PFSK-1 (cell line): ENCODE results near the gene SLC8A1.

Experiments
- FOXP2 ChIP-seq: optimal IDR thresholded peaks from 2 replicates; pipeline ENCODE3; 2011; ENCODE audit warnings: borderline replicate concordance, control low read depth, inconsistent platforms; ENCODE audit not compliant: insufficient read depth; ENCODE audit errors: extremely low read length, extremely low read depth
- POLR2AphosphoS5 ChIP-seq: IDR thresholded peaks from 2 replicates; pipeline ENCODE4 v1.6.1; 2012; ENCODE audit warnings: low read depth, mild to moderate bottlenecking, control low read depth, low read length, moderate library complexity
- SIN3A ChIP-seq: IDR thresholded peaks from 2 replicates; pipeline ENCODE4 v1.6.1; 2012; ENCODE audit warnings: mild to moderate bottlenecking, low read length, moderate library complexity, borderline replicate concordance; ENCODE audit not compliant: insufficient read depth
- TAF1 ChIP-seq: IDR thresholded peaks from 2 replicates; pipeline ENCODE4 v1.6.1; 2012; ENCODE audit warnings: low read length, control low read depth, borderline replicate concordance; ENCODE audit not compliant: insufficient read depth
- TF ChIP-seq, protein P1 (sequence below), 2 experiments: IDR thresholded peaks; 2 replicates each; pipeline versions ENCODE4 v1.6.1 to v1.8.0; 2011 to 2012; ENCODE audit warnings: low read depth in 2 of 2, low read length in 2 of 2, control low read depth in 1 of 2, inconsistent platforms in 1 of 2, mild to moderate bottlenecking in 1 of 2, moderate library complexity in 1 of 2; ENCODE audit not compliant: insufficient read depth in 1 of 2

SLC8A1 gene

DNA sequence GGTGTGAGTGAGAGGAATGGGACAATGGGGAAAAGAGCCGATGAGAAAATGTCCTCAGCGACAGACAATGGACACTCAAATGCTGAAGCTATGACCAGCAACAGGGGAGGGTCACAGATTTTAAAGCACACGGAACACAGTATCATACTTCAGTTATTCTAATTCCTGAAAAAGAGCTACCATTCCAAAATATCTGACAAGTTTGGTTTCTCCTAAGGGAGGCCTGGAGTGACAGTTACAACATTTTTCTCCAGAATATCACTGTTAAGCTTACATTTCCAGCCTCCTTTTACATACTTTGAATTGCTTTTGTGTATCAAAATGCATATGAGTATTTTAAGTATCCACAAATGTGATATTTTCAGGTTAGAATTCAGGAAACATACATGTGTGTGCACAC lies 351.2 kb downstream of the SLC8A1 start:
- TF ChIP-seq SIN3A = no peak
- no peak for TF ChIP-seq POLR2AphosphoS5
- TF ChIP-seq, protein P1, sequence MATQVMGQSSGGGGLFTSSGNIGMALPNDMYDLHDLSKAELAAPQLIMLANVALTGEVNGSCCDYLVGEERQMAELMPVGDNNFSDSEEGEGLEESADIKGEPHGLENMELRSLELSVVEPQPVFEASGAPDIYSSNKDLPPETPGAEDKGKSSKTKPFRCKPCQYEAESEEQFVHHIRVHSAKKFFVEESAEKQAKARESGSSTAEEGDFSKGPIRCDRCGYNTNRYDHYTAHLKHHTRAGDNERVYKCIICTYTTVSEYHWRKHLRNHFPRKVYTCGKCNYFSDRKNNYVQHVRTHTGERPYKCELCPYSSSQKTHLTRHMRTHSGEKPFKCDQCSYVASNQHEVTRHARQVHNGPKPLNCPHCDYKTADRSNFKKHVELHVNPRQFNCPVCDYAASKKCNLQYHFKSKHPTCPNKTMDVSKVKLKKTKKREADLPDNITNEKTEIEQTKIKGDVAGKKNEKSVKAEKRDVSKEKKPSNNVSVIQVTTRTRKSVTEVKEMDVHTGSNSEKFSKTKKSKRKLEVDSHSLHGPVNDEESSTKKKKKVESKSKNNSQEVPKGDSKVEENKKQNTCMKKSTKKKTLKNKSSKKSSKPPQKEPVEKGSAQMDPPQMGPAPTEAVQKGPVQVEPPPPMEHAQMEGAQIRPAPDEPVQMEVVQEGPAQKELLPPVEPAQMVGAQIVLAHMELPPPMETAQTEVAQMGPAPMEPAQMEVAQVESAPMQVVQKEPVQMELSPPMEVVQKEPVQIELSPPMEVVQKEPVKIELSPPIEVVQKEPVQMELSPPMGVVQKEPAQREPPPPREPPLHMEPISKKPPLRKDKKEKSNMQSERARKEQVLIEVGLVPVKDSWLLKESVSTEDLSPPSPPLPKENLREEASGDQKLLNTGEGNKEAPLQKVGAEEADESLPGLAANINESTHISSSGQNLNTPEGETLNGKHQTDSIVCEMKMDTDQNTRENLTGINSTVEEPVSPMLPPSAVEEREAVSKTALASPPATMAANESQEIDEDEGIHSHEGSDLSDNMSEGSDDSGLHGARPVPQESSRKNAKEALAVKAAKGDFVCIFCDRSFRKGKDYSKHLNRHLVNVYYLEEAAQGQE (IDR thresholded peaks at IDR 0.05; ENCODE audit: insufficient read depth in 1 of 2, low read depth in 2 of 2, low read length in 2 of 2) = no peak
- TF ChIP-seq TAF1 = no peak

DNA sequence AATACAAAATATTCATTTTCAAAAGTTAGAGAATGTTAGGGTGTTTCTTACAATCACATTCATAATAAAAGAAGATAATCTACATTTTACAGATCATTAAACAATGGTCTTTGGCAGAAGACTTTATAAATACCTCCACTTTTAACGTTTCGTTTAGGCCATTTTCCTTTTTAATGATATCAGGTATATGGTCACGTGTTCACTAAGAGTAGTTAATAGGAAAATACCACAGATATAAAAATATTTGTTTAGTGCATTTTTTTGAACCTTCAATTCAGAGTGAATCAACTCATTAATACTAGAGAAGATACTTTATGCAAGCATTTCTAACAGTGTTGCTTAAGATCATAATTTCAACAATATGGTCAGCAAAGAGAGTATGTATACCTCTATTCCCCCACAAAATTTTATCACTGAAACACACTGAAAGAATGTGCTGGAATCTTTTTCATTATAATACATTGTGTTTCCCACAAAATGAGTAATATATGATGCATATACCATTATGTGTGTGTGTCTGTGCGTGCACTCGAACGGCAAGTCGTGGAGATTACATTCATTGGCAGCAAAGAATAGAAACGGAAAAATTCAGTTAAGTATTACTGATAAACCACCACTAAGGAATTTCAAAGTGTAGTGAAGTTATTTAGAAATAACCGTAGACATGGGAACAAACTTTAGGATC lies 353.0 kb downstream of the SLC8A1 start:
- TF ChIP-seq SIN3A (no peak), POLR2AphosphoS5 (no peak), TAF1 (no peak), FOXP2 (no peak)
- TF ChIP-seq, protein P1 (IDR thresholded peaks at IDR 0.05; ENCODE audit: insufficient read depth in 1 of 2, low read depth in 2 of 2, low read length in 2 of 2) = no peak

DNA sequence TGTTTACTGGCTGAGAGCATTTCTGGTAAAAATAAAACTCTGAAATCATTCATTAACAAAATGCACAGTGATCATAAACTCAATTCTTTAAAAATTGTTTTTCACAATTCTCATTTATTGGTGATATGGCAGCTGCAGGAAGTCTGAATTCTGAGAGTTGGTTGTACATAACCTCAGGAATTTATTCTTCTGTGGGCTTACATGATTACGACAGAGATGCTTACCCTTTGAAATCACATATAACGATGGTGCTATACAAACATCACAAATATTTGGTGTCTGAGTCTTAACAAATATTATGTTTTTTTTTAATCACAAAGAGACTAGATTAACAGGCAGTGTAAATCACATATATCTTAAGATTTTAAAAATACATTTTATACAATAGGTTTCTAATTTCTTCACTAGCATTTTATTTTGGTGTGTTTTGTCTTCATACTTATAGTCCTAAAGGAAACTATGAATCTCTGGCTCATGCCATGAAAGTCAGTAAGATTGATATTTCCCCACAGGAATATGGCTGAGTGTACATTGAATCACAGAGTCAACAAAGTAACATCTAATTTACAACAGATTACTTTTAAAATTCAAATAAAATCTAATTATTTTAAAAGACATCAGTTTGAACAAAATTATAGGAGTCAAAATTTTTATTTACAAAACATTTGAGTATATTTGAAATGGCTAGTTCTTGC lies 354.1 kb downstream of the SLC8A1 start:
- TF ChIP-seq, protein P1 (IDR thresholded peaks at IDR 0.05; ENCODE audit: insufficient read depth in 1 of 2, low read depth in 2 of 2, low read length in 2 of 2) = no peak
- TF ChIP-seq FOXP2 = no peak
- TF ChIP-seq POLR2AphosphoS5 = no peak
- TF ChIP-seq SIN3A = no peak
- TF ChIP-seq TAF1 = no peak

DNA sequence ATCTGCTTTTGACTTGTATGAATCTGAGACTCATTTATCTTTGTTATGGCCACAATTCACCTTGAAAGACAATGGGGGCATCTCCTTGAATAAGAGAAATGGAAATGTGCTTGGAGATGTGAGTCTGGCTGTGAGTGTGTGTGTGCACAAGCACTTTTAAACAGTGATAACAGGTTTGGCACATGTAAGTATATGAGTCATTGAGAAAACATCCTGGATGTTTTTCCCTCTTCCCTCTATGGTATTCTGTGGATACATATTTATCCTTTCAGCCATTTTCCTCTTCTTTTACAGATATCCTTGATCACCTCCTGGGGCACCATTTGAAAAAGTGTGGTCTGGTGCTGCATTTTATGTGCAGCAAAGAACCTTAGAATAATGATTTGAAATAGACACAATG lies 355.5 kb downstream of the SLC8A1 start:
- TF ChIP-seq TAF1 (no peak), FOXP2 (no peak), SIN3A (no peak)

DNA sequence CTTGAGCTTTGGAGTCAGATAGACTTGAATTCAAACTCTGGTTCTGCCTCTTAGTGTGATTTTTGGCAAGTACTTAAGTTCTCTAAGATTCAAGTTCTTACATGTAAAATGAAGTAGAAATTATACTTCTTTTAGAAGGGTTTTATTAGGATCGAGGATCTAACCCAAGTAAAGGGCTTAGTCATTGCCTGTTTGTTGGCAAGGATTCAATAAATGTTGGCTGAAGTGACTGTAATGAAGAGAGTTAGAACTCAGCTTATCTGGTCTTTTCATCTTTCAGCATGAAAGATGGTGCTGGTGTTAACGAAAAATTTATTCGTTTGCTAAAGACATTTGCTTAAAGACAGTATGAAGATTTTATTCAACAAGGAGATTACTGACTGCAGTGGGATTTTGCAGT lies 356.9 kb downstream of the SLC8A1 start:
- TF ChIP-seq POLR2AphosphoS5 = no peak
- TF ChIP-seq, protein P1 (IDR thresholded peaks at IDR 0.05; ENCODE audit: insufficient read depth in 1 of 2, low read depth in 2 of 2, low read length in 2 of 2) = no peak
- TF ChIP-seq TAF1 = no peak
- no peak for TF ChIP-seq SIN3A
- TF ChIP-seq FOXP2 = no peak
